WTC11 (cell line): Measurements from ENCODE around the gene RANGAP1.

Experiments
- TF ChIP-seq, protein P1 (sequence below): sonication (generic); formaldehyde crosslinking; IDR thresholded peaks from 2 replicates; pipeline ENCODE4 v1.8.1; 2022; ENCODE audit warnings: missing genetic modification reagents, borderline replicate concordance
- TF ChIP-seq, protein P2 (sequence below): fragments of 200-600 bp; IDR thresholded peaks from 2 replicates; pipeline ENCODE4 v1.8.0; 2022; ENCODE audit warnings: antibody characterized with exemption

DNA sequence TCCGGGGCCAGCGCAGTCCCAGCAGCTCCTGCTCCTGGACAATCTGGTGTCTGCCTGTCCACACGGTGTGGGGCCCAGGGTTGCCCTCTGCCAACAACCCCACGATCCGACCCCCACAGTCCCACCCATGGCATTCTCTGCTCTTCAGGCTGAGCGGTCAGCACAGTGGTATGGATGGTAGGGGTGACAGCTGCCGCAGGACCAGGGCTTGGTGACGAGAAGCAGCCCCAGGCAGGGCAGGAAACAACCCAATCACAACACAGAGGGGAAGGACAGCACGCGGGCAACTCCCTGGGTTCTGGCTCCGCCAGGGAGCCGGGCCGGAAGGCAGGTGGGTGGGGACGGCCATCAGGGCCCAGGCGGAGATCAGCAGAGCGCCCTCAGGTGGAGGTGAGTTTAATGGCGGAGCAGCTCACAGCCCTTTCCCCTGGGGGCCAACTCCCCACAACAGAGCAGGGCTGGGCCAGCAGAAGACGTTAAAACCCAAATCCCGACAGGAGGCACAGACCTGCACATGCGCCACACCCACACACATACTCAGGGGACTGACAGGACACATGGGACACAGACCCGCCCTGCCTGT is 40.0 kb downstream of the RANGAP1 start:
- TF ChIP-seq, protein P1, sequence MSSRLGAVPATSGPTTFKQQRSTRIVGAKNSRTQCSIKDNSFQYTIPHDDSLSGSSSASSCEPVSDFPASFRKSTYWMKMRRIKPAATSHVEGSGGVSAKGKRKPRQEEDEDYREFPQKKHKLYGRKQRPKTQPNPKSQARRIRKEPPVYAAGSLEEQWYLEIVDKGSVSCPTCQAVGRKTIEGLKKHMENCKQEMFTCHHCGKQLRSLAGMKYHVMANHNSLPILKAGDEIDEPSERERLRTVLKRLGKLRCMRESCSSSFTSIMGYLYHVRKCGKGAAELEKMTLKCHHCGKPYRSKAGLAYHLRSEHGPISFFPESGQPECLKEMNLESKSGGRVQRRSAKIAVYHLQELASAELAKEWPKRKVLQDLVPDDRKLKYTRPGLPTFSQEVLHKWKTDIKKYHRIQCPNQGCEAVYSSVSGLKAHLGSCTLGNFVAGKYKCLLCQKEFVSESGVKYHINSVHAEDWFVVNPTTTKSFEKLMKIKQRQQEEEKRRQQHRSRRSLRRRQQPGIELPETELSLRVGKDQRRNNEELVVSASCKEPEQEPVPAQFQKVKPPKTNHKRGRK (CRISPR knock-in tag) = no peak
- TF ChIP-seq, protein P2, sequence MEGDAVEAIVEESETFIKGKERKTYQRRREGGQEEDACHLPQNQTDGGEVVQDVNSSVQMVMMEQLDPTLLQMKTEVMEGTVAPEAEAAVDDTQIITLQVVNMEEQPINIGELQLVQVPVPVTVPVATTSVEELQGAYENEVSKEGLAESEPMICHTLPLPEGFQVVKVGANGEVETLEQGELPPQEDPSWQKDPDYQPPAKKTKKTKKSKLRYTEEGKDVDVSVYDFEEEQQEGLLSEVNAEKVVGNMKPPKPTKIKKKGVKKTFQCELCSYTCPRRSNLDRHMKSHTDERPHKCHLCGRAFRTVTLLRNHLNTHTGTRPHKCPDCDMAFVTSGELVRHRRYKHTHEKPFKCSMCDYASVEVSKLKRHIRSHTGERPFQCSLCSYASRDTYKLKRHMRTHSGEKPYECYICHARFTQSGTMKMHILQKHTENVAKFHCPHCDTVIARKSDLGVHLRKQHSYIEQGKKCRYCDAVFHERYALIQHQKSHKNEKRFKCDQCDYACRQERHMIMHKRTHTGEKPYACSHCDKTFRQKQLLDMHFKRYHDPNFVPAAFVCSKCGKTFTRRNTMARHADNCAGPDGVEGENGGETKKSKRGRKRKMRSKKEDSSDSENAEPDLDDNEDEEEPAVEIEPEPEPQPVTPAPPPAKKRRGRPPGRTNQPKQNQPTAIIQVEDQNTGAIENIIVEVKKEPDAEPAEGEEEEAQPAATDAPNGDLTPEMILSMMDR = peak; percentile 35; the same call in 1 of the 2 replicates
